NCI-H345 treated with DMSO at 0.1 percent for 48 hours (cell line): ENCODE measurements around the gene RAP1GAP2.
A peak's percentile ranks its signal among the peaks of the same experiment; 100 is the strongest.
"Not testable (repeated sequence)": the region's sequence is repeated elsewhere in the genome, so short reads cannot be mapped to it uniquely, and the experiment has no call there.

Experiments used
- DNase-seq: peaks from one replicate; lab custom pipeline; 2025; ENCODE audit not compliant: unreplicated experiment; lab: John Stamatoyannopoulos, UW

The RAP1GAP2 gene

DNA sequence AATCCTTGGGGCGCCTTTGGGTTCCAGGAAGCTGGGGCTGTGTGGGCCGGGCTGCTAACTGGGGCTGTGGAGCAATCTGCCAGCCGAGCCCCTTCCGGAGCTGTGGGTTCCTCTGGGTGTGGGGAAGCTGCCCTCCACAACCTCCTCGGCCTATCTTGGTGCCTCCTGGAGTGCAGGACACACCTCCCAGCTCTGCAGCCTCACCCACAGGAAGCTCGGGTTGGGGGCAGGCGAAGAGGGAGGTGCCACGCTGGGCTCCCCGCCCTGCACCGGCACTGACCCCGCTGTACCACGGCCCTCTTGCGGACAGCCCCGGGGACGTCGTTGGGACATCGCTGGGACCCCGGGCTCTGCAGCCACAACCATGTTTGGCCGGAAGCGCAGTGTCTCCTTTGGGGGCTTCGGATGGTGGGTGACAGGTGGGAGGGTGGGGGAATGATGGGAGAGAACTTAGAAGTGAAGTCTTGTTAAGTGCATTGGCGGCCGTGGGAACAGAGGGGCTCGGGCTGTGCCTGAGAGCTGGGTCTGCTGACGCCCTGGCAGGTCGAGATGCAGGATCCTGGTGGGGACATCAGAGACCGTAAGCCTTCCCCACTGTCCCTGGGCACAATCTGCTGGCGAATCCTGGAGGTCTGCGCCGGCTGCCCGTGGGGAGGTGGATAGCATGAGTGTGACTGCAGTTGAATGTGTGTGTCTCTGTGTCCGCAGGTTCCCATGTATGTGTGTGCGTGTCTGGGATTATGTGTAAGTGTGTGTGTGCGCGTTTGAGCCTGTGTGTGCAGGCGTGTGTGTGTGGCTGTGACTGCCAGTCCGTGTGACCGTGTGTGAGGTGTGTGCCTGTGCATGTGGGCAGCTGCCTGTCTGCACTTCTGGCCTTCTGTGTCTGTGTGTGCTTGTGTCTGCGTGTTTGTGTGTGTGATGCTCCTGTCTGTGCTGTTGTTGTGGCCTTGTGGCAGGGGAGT is at the start of gene RAP1GAP2:
RAP1GAP2 (plus strand) TSS at position 275 of the 962 bp plus-strand sequence; CDS start at position 365, 90 bp downstream.
- no peak for DNase-seq

DNA sequence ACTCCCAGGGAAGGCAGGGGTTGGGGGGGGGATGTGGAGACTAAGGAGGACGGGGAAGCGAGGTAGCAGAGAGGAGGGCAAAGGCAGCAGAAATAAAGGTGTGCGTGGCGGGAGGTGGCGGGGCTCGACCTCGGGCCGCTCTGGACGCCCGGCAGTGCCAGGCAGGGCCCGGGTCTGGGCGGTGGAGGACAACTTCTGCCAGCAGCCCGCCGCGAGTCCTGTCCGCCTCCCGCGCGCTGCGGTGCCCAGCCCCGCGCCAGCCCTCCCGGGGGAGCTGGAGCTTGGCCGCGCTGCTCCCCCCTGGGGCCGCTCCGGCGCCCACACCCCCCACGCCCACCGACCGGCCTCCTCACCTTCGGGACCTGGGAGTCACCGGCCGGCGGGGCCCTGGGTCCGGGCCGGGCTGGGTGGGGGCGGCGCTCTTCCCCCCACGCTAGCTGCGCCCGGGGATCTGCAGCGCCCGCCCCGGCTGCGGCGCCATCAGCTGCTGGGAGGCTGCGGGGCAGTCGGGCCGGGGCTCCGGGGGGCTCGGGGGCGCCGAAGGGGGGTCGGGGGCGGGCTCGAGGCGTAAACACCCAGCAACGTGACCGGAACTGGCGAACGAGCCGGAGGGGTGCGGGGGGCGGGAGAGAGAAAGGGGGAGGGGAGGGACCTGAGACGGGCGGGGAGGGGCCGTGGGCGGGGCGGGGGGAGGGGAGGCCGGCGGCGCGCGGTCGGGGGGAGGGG is 47.0 kb upstream of the RAP1GAP2 start, which contains the start of gene CCDC92B:
CCDC92B (minus strand) TSS at position 595 of the 726 bp plus-strand sequence. CDS start 14,507 bp downstream, outside the sequence.
- no peak for DNase-seq

DNA sequence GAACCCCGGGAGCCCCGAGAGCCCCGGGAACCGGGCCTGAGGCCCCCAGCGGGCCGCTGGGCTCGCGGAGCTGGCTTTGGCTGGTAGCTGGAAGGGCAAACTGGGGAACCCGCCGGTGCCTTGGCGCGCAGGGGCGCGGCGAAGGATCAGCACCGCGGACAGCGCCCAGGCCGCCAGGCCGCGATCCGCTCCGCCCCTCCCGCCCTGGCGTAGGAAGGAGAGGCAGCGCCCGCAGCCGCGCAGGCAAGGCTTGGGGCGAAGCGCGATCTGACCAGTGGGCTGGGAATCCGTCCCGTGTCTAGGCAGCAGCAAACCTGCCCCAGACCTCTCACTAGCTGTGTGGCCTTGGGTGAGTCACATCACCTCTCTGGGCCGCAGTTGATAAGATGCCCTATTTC is 46.5 kb upstream of the RAP1GAP2 start:
- DNase-seq, result no peak

DNA sequence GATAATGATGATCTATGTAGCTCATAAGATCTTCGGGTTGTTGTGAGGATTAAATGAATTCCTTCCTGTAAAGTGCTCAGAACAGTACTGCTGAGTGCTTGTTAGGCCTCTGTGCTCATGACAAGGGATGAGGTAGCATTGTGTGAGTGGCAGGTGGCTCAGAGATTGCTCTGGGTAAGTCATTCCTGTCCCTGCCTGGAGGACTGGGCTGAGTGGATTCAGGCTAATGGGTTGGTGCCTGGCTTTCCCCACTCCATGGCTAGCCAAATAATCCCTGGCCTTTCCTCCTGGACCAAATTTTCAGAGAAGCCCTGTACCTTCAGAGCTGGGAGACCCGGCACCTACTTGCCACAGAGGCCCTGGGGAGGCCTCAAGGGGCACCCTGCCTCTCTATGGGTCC is 45.5 kb upstream of the RAP1GAP2 start:
- DNase-seq, result no peak

DNA sequence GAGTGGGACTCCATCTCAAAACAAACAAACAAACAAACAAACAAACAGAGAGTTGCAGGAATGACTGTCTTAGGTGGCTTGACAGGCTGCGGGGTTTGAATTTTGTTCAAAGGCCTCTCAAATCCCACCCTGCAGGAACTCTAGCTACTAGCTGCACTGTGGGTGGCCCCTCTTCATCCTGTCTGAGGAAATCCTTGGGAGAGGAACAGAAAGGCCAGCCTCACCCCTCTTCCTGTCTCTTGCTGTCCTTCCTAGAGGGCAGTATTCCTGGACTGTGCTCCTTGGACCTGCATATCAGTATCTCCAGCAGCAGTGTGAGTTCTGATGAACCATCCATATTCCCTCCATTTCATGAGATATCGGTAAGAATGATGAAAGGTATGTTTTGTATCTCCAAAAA is 44.7 kb upstream of the RAP1GAP2 start:
- no peak for DNase-seq

DNA sequence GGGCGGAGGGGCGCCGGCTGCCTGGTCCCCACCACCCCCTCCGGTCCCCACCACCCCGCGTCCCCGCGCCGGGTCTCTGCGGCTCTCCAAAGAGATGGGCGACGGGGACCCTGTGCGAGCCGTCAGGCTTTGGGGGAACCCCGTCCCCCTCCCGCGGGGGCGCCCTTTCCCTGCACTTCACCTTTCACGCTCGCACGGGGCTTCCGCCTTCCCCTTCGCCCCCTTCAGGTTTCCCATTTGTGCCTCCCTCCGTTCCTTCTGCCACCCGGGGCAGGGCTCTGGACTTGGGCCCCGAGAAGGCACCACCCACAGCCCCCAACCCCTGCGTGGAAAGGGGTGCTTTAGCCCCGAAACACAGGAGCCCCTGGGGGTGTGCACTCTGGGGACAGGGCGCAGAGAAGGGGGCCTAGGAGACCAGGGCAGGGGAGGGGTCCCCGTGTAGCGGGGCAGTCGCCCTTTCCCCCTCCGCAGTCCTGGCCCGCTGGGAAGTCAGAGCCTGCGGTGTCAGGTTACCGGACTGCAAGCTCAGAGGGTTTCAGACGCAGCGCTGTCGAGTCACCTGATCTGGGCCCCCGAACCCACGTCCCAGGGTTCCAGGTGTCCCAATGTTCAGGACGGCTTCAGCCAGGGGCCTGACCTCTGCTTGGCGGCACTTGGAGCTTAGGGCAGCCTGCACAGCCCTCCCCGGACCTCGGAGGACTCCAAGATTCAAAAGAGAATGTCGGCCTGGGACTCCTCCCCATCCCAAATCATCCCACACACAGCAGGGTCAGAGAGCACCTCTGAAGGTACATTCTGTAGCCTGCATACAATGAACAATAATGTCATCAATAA is 40.1 kb upstream of the RAP1GAP2 start:
- DNase-seq, result no peak

DNA sequence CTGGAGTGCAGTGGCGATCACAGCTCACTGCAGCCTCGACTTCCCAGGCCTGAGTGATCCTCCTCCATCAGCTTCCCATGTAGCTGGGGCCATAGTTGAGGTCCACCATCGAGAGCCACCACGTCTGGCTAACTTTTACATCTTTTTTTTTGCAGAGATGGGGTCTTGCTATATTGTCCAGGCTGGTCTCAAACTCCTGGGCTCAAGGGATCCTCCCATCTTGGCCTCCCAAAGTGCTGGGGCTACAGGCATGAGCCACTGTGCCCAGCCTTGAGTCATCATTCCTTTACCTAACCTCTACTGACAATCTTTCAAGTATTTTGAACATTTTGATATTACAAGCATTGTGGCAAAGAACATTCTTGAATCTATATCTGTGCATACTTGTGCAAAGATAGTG is 37.4 kb upstream of the RAP1GAP2 start:
- no peak for DNase-seq

DNA sequence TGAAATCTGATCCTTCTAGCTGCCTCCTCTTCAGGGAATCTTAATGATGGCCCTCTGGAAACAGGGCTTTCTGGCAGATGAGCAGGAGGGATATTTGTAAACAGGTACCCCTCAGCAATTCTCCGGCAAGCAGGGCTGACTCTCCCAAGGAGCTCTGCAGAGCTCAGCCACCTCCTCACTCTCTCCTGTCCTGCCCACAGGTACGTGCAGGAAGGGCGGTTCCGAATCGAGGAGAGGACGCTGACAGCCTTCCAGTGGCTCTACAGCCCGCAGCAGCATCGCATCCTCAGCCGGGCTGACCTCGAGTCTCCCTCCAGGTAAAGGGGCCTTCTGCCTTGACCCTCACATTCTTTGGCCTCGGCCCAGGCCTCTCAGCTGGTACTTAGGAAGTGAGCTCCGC is 26.1 kb upstream of the RAP1GAP2 start:
- no peak for DNase-seq

DNA sequence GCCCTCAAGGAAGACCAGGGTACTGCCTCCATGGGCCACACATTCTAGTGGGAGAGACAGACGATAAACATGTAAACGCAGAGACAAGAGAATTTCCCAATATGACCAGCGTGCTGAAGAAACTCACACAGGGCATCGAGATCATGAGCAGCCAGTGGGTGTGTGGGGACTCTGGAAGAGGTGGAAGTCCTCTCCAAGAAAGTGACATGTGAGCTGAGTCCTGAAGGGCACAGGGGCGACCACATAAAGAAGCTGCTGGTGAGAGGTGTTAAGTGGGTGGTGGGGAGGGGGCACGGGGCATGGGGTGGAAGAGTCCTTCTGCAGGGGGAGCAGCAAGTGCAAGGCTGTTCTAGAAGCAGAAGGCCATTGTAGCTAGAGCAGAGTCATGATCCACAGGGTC is 21.0 kb upstream of the RAP1GAP2 start:
- no peak for DNase-seq

DNA sequence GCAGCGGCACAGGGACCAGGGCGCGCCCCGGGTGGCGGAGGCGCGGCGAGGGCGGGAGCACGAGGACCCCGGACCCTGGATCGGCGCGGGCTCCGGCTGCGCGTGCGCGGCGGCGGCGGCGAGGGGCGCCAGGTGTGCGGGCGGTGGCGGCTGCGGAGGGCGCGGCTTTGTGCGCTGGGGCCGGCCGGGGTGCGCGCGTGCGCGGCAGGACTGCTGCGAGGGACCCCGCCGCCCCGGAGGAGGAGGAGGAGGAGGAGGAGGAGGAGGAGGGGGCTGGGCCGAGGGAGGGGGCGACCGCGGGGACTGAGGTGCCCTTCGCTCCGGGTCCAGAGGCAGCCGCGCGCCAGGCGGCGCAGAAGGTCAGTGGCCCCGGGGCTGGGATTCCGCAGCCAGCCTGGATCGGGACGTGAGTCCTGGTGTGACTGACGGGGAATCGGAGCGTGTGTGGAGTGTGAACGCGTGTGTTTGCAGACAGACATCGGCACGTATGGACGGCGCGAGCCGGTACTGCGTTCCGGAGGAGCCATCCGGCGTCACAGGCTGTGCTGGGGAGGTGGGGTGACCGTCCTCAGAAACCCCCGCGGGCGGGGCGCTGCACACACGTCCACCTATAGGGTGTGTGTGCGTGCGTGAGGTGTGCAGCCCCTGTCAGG is 19.5 kb upstream of the RAP1GAP2 start:
- peak; percentile 39 for DNase-seq

DNA sequence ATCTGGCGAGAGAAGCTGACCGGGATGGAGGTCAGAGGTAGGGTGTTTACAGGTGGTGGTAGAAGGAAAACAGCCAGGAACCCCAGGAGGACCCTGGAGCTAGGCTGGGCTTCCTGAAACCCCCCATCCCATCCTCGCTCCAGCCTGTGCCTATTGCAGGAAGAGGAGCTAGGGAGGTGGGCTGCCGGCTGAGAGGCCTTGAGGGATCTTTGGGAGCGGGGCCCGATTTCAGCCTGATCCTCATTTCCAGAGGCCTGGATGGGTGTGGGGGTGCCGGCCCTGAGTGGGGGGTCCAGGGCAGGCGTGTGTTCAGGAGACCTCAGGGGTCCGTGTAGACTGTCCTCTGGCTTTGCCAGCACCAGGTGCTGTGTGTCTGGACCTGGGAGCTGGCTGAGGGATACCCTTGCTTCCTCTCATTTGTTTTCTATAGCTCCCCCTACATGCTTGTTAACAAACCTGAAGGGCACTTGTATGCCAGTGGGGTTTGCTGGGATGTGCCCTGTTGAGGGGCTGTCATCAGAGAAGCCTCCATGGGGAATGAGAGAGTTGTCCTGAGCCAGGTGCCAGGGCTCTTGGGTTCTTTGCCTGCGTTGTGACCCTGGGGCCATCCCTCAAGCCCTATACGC is 18.9 kb upstream of the RAP1GAP2 start:
- no peak for DNase-seq

DNA sequence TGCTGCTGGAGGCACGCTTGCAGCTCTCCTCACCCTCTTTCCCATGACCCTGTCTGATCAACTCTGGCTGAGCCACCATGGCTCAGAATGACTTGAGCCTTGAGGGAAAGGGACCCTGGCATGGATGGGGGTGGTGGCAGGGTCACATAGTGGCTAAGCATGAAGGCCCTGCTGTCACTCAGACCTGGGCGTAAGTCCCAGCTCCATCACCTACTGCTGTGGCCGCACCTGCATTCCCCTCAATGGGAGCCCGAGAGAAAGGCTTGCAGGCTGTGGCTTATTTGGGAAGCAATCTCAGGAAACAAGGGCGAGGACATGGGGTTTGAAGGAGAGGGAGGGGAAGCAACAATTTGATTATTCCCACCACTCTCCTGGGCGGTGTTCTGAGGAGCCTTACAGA is 17.7 kb upstream of the RAP1GAP2 start:
- no peak for DNase-seq

DNA sequence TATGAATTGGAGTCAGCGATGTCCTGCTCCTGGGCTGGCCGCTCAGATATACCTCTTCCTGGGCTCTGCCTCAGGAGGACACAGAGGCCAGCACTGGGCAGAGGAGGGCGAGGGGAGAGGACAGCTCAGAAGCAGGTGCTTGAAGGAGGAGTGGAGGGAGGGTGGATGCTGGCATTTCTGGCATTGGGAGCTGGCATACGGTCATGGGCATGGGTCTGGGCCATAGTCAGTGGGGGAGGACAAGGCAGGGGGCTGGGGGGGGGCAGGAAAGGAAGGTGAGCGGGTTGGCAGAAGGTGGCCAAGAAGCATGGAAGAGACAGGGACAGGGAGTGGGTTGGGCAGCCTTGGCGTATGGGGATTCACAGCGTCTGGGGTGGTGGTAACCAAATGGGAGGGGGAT is 16.7 kb upstream of the RAP1GAP2 start:
- DNase-seq, result no peak

DNA sequence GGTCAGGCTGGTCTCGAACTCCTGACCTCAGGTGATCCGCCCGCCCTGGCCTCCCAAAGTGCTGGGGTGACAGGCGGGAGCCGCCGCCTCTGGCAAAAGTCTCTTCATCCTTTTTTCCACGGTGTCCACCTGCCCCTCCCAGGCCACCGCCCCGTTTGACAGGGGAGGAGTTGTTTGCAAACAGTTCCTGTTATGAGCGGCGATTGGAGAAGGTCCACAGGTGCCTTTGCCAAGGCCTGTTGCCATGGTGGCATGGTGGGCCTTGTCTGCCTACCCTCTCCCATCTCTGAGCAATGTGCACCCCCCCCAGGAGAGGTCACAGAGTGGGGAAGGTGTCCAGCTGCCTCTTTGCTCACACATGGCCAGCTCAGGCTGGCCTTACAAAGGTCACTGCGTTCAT is 16.0 kb upstream of the RAP1GAP2 start:
- DNase-seq, result no peak

DNA sequence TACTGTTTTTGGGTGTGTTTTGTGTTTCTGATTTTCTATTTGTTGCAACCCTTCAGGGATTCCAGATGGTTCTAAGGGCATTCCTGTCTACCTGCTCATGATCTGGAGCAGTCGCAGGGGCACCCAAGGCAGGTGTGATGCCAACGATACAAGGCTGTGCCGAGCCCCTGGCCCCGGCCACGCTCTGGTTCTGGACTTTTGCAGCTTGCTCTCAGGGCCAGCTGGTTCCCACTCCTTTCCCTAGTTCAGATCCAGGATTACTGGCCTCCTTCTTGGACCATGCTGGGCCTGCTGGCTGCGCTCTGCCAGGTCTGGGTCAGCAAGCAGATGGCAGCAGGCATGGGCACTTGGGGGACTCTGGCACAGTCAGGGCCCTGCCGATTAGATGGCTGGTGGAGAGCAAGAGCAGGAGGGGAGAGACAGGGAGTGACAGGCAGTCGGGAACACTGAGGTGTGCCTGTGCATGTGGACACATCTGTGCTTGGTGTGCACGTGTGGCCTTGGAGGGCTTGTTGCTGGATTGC is 15.2 kb upstream of the RAP1GAP2 start:
- DNase-seq, result no peak

DNA sequence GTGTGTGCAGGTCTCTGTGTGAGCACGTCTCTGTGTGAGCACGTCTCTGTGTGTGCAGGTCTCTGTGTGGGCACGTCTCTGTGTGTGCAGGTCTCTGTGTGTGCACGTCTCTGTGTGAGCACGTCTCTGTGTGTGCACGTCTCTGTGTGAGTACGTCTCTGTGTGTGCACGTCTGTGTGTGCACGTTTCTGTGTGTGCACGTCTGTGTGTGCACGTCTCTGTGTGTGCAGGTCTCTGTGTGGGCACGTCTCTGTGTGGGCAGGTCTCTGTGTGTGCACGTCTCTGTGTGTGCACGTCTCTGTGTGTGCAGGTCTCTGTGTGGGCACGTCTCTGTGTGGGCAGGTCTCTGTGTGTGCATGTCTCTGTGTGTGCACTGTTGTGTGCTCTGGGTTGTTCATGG is 14.6 kb upstream of the RAP1GAP2 start:
- not testable (repeated sequence) for DNase-seq

DNA sequence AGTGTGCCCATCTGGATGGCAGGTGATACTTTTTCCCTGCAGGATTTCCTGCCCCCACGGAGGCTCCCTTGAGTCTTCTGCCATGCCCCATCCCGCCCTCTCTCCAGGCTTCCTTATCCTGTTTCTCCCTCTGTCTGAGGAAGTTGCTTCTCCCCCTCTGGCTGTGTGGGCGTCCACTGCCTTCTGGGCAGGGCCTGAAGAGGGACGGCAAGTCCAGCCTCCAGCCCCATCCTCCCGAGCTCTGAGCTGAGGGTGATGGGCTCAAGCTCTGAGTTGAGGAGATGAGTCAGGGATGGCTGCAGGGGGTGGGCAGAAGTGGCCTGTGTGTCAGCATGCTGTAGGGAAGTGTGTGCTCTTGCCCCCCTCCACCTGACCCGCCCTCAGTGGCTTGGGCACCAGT is 14.2 kb upstream of the RAP1GAP2 start:
- no peak for DNase-seq

DNA sequence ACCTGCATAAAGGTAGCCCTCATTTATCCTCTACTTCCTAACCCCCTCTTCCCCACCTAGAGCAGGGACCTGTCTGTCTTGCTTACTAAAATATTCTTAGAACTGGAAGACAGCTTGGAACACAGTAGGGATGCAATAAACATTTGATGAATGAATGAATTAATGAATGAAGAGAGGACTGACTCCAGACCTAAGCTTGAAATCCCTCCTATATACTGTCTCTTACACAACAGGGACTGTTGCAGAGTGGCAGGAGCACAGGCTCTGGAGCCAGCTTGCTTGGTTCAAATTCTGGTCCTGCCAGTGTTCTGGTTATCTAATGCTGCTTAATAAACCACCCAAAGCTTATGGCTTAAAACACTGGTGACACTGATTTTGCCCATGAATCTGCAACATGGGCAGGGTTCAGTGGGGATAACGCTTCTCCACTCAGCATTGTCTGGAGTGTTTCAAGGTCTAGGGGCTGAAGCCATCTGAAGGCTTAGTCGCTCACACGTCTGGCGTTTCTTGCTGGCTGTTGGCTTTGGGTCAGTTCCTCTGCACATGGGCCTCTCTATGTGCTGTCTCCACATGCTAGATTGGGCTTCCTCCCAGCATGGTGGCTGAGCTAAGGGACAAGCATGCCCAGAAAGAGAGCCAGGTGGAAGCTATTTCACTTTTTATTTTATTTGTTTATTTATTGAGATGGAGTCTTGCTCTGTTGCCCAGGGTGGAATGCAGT is 12.8 kb upstream of the RAP1GAP2 start:
- no peak for DNase-seq

DNA sequence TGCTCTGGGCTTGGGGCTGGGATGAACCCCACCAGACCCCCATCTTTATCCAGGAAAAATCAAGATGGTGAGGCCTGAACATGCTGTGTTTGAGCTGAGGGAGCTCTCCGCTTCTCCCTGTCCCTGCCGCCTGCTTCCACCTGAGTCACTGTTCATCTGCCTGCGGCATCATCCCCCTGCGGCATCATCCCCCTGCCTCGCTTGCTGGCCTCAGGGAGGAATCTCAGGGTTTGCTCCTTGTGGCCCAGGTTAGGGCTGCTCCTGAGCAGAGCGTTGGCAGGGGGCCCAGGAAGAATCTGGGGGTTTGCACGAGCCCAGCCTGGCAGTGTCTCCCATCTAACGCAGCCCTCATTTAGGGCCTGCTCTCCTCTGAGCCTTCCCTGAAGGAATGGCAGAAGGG is 11.4 kb upstream of the RAP1GAP2 start:
- no peak for DNase-seq
